ENCODE data around the gene MVB12B. TPM values are rescaled to one million over a fixed set of nuclear protein-coding genes. Genes with fewer than 3 reads are reported as not detected.

The MVB12B gene
- total RNA-seq, 4 donors from 2014 or later = 15.7 to 27.3 (median 22.7) TPM

- H3K4me3 ChIP-seq = no peak overlapping the region
- TF ChIP-seq EP300 (IDR thresholded peaks at IDR 0.05; ENCODE audit: low read depth) (no peak), CTCF (IDR thresholded peaks at IDR 0.05) (no peak), POLR2A (IDR thresholded peaks at IDR 0.05) (no peak), POLR2AphosphoS5 (IDR thresholded peaks at IDR 0.05) (no peak)
- WGBS, 2 donors (ENCODE audit: low coverage in 1 of 2) = 64 to 100% methylated on average over 1 to 2 of the region's 2 CpGs
- no peaks in the 10 kb centered on the region for H3K27me3 ChIP-seq
- no peak for DNase-seq
- no peaks in the 10 kb centered on the region for H3K36me3 ChIP-seq
- H3K27ac ChIP-seq = no peak overlapping the region
- in situ Hi-C loops (cut with MboI; ENCODE audit: low pct_ligation_motif_present in 1 of 4, low pct_unique_long_range_greater_than_20kb in 1 of 4, low sequenced_read_pairs in 3 of 4) (no loop called here), intact Hi-C loops (cut with DNase I; ENCODE audit: low total_unique reads) (no loop called here)
- no peaks in the 10 kb centered on the region for H3K4me1 ChIP-seq
- H3K9me3 ChIP-seq = no peaks in the 10 kb centered on the region
These were observed 108.5 kb downstream of the MVB12B start for GRCh38 chr9:126435105-126435504.

GRCh38 chr9:126435626-126436025 lies 109.0 kb downstream of the MVB12B start:
- WGBS, 2 donors (ENCODE audit: low coverage in 1 of 2) = 93% methylated on average over 8 of the region's 8 CpGs
- Histone ChIP-seq H3K4me1 (no peaks in the 10 kb centered on the region), H3K36me3 (no peaks in the 10 kb centered on the region), H3K9me3 (no peaks in the 10 kb centered on the region), H3K27me3 (no peaks in the 10 kb centered on the region), H3K4me3 (no peak overlapping the region), H3K27ac (no peak overlapping the region)
- DNase-seq = no peak
- intact Hi-C loops (cut with DNase I; ENCODE audit: low total_unique reads) (no loop called here), in situ Hi-C loops (cut with MboI; ENCODE audit: low pct_ligation_motif_present in 1 of 4, low pct_unique_long_range_greater_than_20kb in 1 of 4, low sequenced_read_pairs in 3 of 4) (no loop called here)
- TF ChIP-seq CTCF (IDR thresholded peaks at IDR 0.05) (no peak), EP300 (IDR thresholded peaks at IDR 0.05; ENCODE audit: low read depth) (no peak), POLR2A (IDR thresholded peaks at IDR 0.05) (no peak), POLR2AphosphoS5 (IDR thresholded peaks at IDR 0.05) (no peak)

GRCh38 chr9:126436545-126437267 lies 110.1 kb downstream of the MVB12B start:
- H3K27ac ChIP-seq = no peak overlapping the region
- H3K27me3 ChIP-seq = no peaks in the 10 kb centered on the region
- in situ Hi-C loops (cut with MboI; ENCODE audit: low pct_ligation_motif_present in 1 of 4, low pct_unique_long_range_greater_than_20kb in 1 of 4, low sequenced_read_pairs in 3 of 4) (no loop called here), intact Hi-C loops (cut with DNase I; ENCODE audit: low total_unique reads) (no loop called here)
- TF ChIP-seq POLR2AphosphoS5 (IDR thresholded peaks at IDR 0.05) (no peak), POLR2A (IDR thresholded peaks at IDR 0.05) (no peak), CTCF (IDR thresholded peaks at IDR 0.05) (no peak), EP300 (IDR thresholded peaks at IDR 0.05; ENCODE audit: low read depth) (no peak)
- H3K4me1 ChIP-seq = no peaks in the 10 kb centered on the region
- no peak for DNase-seq
- WGBS, 2 donors (ENCODE audit: low coverage in 1 of 2) = 85 to 93% methylated on average over 6 of the region's 6 CpGs
- no peaks in the 10 kb centered on the region for H3K9me3 ChIP-seq
- H3K4me3 ChIP-seq = no peak overlapping the region
- no peaks in the 10 kb centered on the region for H3K36me3 ChIP-seq

GRCh38 chr9:126437268-126437666 lies 110.6 kb downstream of the MVB12B start:
- in situ Hi-C loops (cut with MboI; ENCODE audit: low pct_ligation_motif_present in 1 of 4, low pct_unique_long_range_greater_than_20kb in 1 of 4, low sequenced_read_pairs in 3 of 4) = no loop called here
- intact Hi-C loops (cut with DNase I; ENCODE audit: low total_unique reads) = no loop called here
- no peak overlapping the region for H3K4me3 ChIP-seq
- H3K4me1 ChIP-seq = no peaks in the 10 kb centered on the region
- H3K27ac ChIP-seq = no peak overlapping the region
- TF ChIP-seq POLR2AphosphoS5 (IDR thresholded peaks at IDR 0.05) = no peak
- no peak for TF ChIP-seq EP300 (IDR thresholded peaks at IDR 0.05; ENCODE audit: low read depth)
- no peak for TF ChIP-seq POLR2A (IDR thresholded peaks at IDR 0.05)
- no peak for TF ChIP-seq CTCF (IDR thresholded peaks at IDR 0.05)
- no peak for DNase-seq
- no peaks in the 10 kb centered on the region for H3K36me3 ChIP-seq
- WGBS, 2 donors (ENCODE audit: low coverage in 1 of 2) = 92 to 93% methylated on average over 6 of the region's 6 CpGs
- H3K27me3 ChIP-seq = no peaks in the 10 kb centered on the region
- no peaks in the 10 kb centered on the region for H3K9me3 ChIP-seq
